ENCODE data around the gene BCL2L11. TPM values are rescaled to one million over a fixed set of nuclear protein-coding genes. Genes with fewer than 3 reads are reported as not detected.

Gene BCL2L11
- polyA plus RNA-seq, 3 donors, result 18.3 to 21.3 (median 18.5) TPM

- no peak for DNase-seq (ENCODE audit: extremely low read depth in 1 of 11, low read depth in 9 of 11, low spot score in 4 of 11)
Measured at GRCh38 chr2:111133603-111134002, 12.9 kb downstream of the BCL2L11 start.

- DNase-seq (ENCODE audit: extremely low read depth in 1 of 11, low read depth in 9 of 11, low spot score in 4 of 11), result no peak
Measured at GRCh38 chr2:111134055-111134454, 13.3 kb downstream of the BCL2L11 start.

- no peak for DNase-seq (ENCODE audit: extremely low read depth in 1 of 11, low read depth in 9 of 11, low spot score in 4 of 11)
Measured at GRCh38 chr2:111135237-111135909, 14.7 kb downstream of the BCL2L11 start.

- no peak for DNase-seq (ENCODE audit: extremely low read depth in 1 of 11, low read depth in 9 of 11, low spot score in 4 of 11)
Measured at GRCh38 chr2:111135910-111136297, 15.2 kb downstream of the BCL2L11 start.

GRCh38 chr2:111138839-111139238 lies 18.1 kb downstream of the BCL2L11 start:
- DNase-seq (ENCODE audit: extremely low read depth in 1 of 11, low read depth in 9 of 11, low spot score in 4 of 11), result no peak

- DNase-seq (ENCODE audit: extremely low read depth in 1 of 11, low read depth in 9 of 11, low spot score in 4 of 11), result no peak
Measured at GRCh38 chr2:111139637-111140317, 19.1 kb downstream of the BCL2L11 start.

GRCh38 chr2:111140815-111141214 lies 20.1 kb downstream of the BCL2L11 start:
- DNase-seq (ENCODE audit: extremely low read depth in 1 of 11, low read depth in 9 of 11, low spot score in 4 of 11), result no peak

GRCh38 chr2:111142101-111142500 lies 21.4 kb downstream of the BCL2L11 start:
- DNase-seq (ENCODE audit: extremely low read depth in 1 of 11, low read depth in 9 of 11, low spot score in 4 of 11), result no peak

GRCh38 chr2:111143107-111143842 lies 22.6 kb downstream of the BCL2L11 start:
- no peak for DNase-seq (ENCODE audit: extremely low read depth in 1 of 11, low read depth in 9 of 11, low spot score in 4 of 11)

- DNase-seq (ENCODE audit: extremely low read depth in 1 of 11, low read depth in 9 of 11, low spot score in 4 of 11), result no peak
Measured at GRCh38 chr2:111143843-111144198, 23.1 kb downstream of the BCL2L11 start.

- no peak for DNase-seq (ENCODE audit: extremely low read depth in 1 of 11, low read depth in 9 of 11, low spot score in 4 of 11)
Measured at GRCh38 chr2:111145103-111145760, 24.5 kb downstream of the BCL2L11 start.

- no peak for DNase-seq (ENCODE audit: extremely low read depth in 1 of 11, low read depth in 9 of 11, low spot score in 4 of 11)
Measured at GRCh38 chr2:111145951-111146350, 25.2 kb downstream of the BCL2L11 start.

GRCh38 chr2:111148225-111148873 lies 27.6 kb downstream of the BCL2L11 start:
- no peak for DNase-seq (ENCODE audit: extremely low read depth in 1 of 11, low read depth in 9 of 11, low spot score in 4 of 11)

GRCh38 chr2:111148925-111149324 lies 28.2 kb downstream of the BCL2L11 start:
- no peak for DNase-seq (ENCODE audit: extremely low read depth in 1 of 11, low read depth in 9 of 11, low spot score in 4 of 11)

GRCh38 chr2:111149882-111150455 lies 29.3 kb downstream of the BCL2L11 start:
- no peak for DNase-seq (ENCODE audit: extremely low read depth in 1 of 11, low read depth in 9 of 11, low spot score in 4 of 11)

- no peak for DNase-seq (ENCODE audit: extremely low read depth in 1 of 11, low read depth in 9 of 11, low spot score in 4 of 11)
Measured at GRCh38 chr2:111154758-111155157, 34.0 kb downstream of the BCL2L11 start.

- DNase-seq (ENCODE audit: extremely low read depth in 1 of 11, low read depth in 9 of 11, low spot score in 4 of 11), result no peak
Measured at GRCh38 chr2:111155610-111156009, 34.9 kb downstream of the BCL2L11 start.

- no peak for DNase-seq (ENCODE audit: extremely low read depth in 1 of 11, low read depth in 9 of 11, low spot score in 4 of 11)
Measured at GRCh38 chr2:111156529-111156928, 35.8 kb downstream of the BCL2L11 start.

GRCh38 chr2:111157071-111157661 lies 36.5 kb downstream of the BCL2L11 start:
- no peak for DNase-seq (ENCODE audit: extremely low read depth in 1 of 11, low read depth in 9 of 11, low spot score in 4 of 11)
